ENCODE measurements around the gene TOE1.

- no peak for TF ChIP-seq CTCF (IDR thresholded peaks at IDR 0.05)
- TF ChIP-seq POLR2A (IDR thresholded peaks at IDR 0.05): no peak
Observed at GRCh38 chr1:45322486-45323040, 17.4 kb upstream of the TOE1 start.

All from heart left ventricle (tissue), 13 donors.